ENCODE measurements around the gene CDH23.

The CDH23 gene

DNA sequence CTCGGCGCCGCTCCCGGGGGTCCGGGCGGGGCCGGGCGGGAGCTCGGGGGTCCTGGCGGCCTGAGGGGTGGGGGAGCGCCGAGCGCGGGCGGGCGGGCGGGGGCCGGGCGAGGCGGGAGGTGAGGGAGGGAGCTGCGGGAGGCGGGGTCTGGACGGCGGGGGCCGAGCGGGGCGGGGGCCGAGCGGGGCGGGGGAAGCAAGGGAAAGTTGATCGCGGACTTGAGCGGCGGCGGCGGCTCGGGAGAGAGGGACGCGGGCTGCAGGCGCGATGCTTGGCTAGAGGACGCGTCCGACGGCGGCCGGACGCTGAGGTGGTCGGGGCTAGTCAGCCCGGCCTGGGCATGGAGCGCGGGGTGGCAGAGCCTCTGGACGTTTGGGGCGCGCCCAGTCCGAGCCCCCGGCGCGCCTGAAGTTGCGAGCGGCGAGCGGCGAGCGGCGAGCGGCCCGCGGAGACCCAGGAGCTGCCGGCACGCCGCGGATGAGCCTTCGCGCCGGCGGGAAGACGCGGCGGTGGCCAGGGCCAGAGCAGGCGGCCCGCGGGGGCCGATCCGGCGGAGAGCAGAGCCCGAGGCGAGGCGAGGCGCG lies at the start of gene CDH23:
Gene CDH23 (plus strand): TSS at position 210 of the 585 bp plus-strand sequence. CDS start 42,912 bp downstream, outside the sequence.
- H3K9me3 ChIP-seq (ENCODE audit: control insufficient read depth, insufficient read depth, low read depth, low read length), result no peaks in the 10 kb centered on the region
- H3K27me3 ChIP-seq (ENCODE audit: control insufficient read depth, insufficient read depth, low read length), result peaks cover 72% of the 10 kb centered on the region
- peak within 1 kb of the TSS; percentile 51 for H3K9ac ChIP-seq (ENCODE audit: low read length)
- H3K4me3 ChIP-seq (ENCODE audit: low read depth, low read length), result peak within 1 kb of the TSS; percentile 76
- peaks cover 23% of the 10 kb centered on the region for H3K4me1 ChIP-seq (ENCODE audit: control insufficient read depth, insufficient read depth, low read length)
- H3K36me3 ChIP-seq (ENCODE audit: control insufficient read depth, insufficient read depth, low read length), result no peaks in the 10 kb centered on the region
- H3K27ac ChIP-seq (ENCODE audit: low read depth, low read length), result no peak within 1 kb of the TSS

DNA sequence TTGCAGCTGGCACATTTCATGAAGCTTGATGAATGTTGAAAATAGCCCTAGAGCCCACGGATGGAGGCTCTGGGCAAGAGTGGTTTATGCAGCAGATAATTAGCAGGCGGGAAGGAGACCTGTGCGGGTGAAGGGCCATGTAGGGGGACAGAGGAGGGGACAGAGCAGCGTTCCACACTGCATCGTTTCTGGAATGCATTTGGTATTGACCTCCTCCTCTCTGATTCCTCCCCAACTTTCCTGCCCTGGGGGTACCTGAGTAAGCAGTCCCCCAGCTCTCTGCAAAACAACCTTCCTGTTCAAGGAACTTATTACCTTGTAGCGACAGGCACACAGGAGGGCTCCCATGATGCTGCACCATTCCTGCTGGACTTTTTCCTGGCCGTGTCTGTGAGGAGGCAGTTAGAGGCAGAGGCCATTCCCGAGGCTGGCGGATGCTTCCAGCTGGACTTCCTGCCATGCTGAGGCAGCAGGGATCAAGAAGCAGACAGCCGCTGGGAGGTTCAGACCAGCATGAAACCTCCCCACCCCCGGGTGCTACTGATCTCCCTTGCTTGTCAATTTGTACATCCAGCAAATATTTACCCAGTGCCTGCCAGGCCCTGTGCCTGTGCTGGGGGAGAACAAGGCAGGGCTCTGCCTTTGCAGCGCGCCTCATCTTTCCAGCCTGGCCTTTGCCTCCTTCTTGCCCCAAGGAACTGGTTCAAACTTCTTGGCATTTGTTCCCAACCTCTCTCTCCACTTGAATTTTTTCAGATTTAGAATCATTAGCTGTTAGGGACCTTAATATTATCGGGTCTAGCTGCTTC lies 48.9 kb upstream of the CDH23 start:
- H3K9me3 ChIP-seq (ENCODE audit: control insufficient read depth, insufficient read depth, low read depth, low read length), result no peaks in the 10 kb centered on the region
- H3K36me3 ChIP-seq (ENCODE audit: control insufficient read depth, insufficient read depth, low read length), result peaks cover 3% of the 10 kb centered on the region; the same call in 1 of the 2 replicates
- H3K27me3 ChIP-seq (ENCODE audit: control insufficient read depth, insufficient read depth, low read length), result no peaks in the 10 kb centered on the region
- H3K4me3 ChIP-seq (ENCODE audit: low read depth, low read length), result no peak overlapping the region
- H3K4me1 ChIP-seq (ENCODE audit: control insufficient read depth, insufficient read depth, low read length), result peaks cover 55% of the 10 kb centered on the region
- H3K27ac ChIP-seq (ENCODE audit: low read depth, low read length), result no peak overlapping the region
- no peak overlapping the region for H3K9ac ChIP-seq (ENCODE audit: low read length)

DNA sequence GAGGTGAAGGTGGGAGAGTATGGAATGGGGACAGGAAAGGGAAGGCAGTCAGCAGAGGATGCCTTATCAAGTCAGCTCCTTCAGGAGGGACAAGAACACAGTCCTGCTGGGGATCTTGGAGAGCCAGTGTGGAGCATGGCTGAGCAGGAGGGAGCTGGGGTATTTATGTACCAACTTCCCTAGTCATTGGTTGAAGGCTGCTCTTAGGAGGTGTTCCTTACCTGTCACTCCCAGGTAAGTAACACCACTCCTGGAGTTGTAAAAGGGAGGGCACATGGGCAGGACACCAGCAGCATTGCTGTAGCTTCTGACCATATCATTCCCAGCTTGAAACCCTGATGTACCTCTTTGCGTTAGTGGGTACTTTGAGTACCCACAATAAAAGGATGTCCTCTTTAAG lies 47.9 kb upstream of the CDH23 start:
- no peak overlapping the region for H3K27ac ChIP-seq (ENCODE audit: low read depth, low read length)
- no peaks in the 10 kb centered on the region for H3K9me3 ChIP-seq (ENCODE audit: control insufficient read depth, insufficient read depth, low read depth, low read length)
- H3K4me1 ChIP-seq (ENCODE audit: control insufficient read depth, insufficient read depth, low read length), result peaks cover 48% of the 10 kb centered on the region
- H3K27me3 ChIP-seq (ENCODE audit: control insufficient read depth, insufficient read depth, low read length), result no peaks in the 10 kb centered on the region
- H3K36me3 ChIP-seq (ENCODE audit: control insufficient read depth, insufficient read depth, low read length), result peaks cover 3% of the 10 kb centered on the region; the same call in 1 of the 2 replicates
- H3K4me3 ChIP-seq (ENCODE audit: low read depth, low read length), result no peak overlapping the region
- no peak overlapping the region for H3K9ac ChIP-seq (ENCODE audit: low read length)

DNA sequence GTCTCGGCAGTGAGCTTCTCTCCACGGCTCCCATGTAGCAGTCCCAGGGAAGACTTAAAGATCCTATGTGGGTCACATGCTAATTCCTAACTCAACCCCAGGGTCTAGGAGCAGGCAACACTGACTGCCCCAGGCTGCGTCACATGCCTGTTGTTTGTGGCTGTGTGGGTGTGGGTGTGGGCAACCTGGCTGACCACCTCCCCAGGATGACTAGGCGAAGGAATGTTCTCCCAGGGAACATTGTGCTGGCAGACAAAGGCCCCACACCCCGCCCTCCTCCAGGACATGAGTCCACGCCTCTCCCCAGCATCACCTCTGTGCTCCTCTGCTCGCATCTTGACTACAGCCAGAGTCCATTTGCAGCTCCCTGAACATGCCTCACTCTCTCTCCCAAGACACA lies 47.3 kb upstream of the CDH23 start:
- Histone ChIP-seq H3K27ac (ENCODE audit: low read depth, low read length) (no peak overlapping the region), H3K36me3 (ENCODE audit: control insufficient read depth, insufficient read depth, low read length) (peaks cover 3% of the 10 kb centered on the region; the same call in 1 of the 2 replicates), H3K9me3 (ENCODE audit: control insufficient read depth, insufficient read depth, low read depth, low read length) (no peaks in the 10 kb centered on the region), H3K4me1 (ENCODE audit: control insufficient read depth, insufficient read depth, low read length) (peaks cover 42% of the 10 kb centered on the region), H3K4me3 (ENCODE audit: low read depth, low read length) (no peak overlapping the region), H3K27me3 (ENCODE audit: control insufficient read depth, insufficient read depth, low read length) (no peaks in the 10 kb centered on the region), H3K9ac (ENCODE audit: low read length) (peak overlapping the region; percentile 3)

DNA sequence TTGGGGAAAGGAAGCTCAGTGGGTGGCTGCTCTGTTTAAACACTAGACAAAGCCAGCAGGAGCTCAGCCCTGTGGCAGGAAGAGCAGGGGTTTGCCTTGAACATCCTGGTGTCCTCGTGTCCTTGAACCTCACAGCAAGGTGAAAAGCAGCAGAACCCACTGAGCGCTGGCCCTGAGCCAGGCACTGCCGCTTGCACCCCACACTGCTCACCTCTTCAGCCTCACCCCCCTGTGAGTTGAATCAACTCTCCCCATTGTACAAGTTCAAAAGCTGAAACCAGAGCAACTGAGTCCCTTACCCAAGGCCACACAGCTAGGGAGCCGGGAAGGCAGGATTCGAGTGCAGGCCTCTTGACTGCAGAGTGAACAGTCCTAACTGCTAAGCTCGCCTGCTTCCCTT lies 45.6 kb upstream of the CDH23 start:
- H3K4me3 ChIP-seq (ENCODE audit: low read depth, low read length), result no peak overlapping the region
- H3K27me3 ChIP-seq (ENCODE audit: control insufficient read depth, insufficient read depth, low read length), result no peaks in the 10 kb centered on the region
- no peak overlapping the region for H3K9ac ChIP-seq (ENCODE audit: low read length)
- no peaks in the 10 kb centered on the region for H3K9me3 ChIP-seq (ENCODE audit: control insufficient read depth, insufficient read depth, low read depth, low read length)
- H3K36me3 ChIP-seq (ENCODE audit: control insufficient read depth, insufficient read depth, low read length), result peaks cover 10% of the 10 kb centered on the region
- H3K4me1 ChIP-seq (ENCODE audit: control insufficient read depth, insufficient read depth, low read length), result peaks cover 26% of the 10 kb centered on the region
- no peak overlapping the region for H3K27ac ChIP-seq (ENCODE audit: low read depth, low read length)

DNA sequence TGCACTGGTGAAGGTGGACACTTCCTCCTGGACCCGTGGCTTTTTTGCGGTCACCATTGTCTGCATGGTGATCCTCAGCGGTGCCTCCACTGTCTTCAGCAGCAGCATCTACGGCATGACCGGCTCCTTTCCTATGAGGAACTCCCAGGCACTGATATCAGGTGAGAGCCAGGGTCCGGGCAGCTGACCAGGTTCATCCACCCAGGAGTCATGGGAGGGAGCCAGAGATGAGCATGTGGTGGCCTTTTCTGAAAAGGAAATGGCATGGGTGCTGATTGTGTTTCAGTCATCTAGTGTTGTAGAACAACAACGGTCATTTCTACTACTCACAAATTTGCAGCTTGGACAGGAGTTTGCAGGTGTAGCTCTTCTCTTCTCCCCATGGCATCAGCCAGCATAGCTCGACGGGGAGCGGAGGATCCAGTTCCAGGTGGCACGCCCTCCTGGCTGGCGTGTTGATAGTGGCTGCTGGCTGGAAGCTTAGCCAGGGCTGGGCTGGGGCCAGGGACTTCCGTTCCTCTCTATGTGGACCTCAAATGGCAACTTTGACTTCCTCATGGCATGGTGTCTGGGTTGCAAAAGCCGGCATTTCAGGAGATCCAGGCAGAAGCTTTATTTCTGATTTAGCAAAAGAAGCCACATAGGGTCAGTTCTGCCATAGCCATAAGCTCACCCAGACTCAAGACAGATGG lies 44.9 kb upstream of the CDH23 start:
- Histone ChIP-seq H3K27me3 (ENCODE audit: control insufficient read depth, insufficient read depth, low read length) (no peaks in the 10 kb centered on the region), H3K9ac (ENCODE audit: low read length) (no peak overlapping the region), H3K9me3 (ENCODE audit: control insufficient read depth, insufficient read depth, low read depth, low read length) (no peaks in the 10 kb centered on the region), H3K27ac (ENCODE audit: low read depth, low read length) (no peak overlapping the region), H3K4me1 (ENCODE audit: control insufficient read depth, insufficient read depth, low read length) (peaks cover 26% of the 10 kb centered on the region), H3K4me3 (ENCODE audit: low read depth, low read length) (no peak overlapping the region), H3K36me3 (ENCODE audit: control insufficient read depth, insufficient read depth, low read length) (peaks cover 14% of the 10 kb centered on the region)

DNA sequence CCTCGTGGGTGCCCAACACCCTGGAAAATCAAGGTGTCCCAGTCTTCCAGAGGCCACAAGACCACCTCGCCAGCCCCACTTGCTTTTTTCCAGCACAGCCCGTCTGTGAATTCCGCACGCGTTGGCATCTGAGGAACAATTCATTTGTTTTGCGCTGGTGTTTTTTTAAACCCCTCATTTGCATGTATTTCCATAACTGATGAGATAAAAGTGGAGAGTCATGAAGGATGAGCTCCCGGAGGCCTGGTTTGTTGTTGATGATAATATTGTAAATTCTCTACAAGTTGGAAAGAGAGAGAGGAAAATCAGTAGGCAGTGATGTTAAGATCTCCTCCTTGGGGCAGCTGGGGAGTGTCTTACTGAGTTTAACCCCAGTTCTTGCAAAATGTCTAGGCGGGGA lies 43.1 kb upstream of the CDH23 start:
- Histone ChIP-seq H3K9ac (ENCODE audit: low read length) (no peak overlapping the region), H3K36me3 (ENCODE audit: control insufficient read depth, insufficient read depth, low read length) (peaks cover 18% of the 10 kb centered on the region), H3K27me3 (ENCODE audit: control insufficient read depth, insufficient read depth, low read length) (no peaks in the 10 kb centered on the region), H3K4me3 (ENCODE audit: low read depth, low read length) (no peak overlapping the region), H3K27ac (ENCODE audit: low read depth, low read length) (no peak overlapping the region), H3K9me3 (ENCODE audit: control insufficient read depth, insufficient read depth, low read depth, low read length) (no peaks in the 10 kb centered on the region), H3K4me1 (ENCODE audit: control insufficient read depth, insufficient read depth, low read length) (peaks cover 13% of the 10 kb centered on the region)

DNA sequence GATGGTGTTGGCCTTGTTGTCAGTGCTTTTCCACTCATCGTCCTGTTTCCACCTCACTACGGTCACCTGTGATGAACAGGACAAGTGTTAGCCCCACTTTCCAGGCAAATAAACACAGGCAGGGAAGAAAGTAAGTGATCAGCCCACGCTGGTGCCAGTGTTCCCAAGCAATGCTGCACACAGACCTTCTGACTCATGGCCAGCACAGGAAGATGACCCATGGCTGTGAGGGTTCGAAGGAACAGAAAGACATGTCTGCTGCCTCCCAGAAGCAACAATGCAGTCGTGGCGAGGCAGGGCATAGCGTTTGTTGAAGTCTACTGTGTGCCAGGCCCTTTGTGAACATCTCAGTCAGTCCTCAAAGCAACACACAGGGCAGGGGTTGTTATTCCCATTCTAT lies 41.9 kb upstream of the CDH23 start:
- Histone ChIP-seq H3K36me3 (ENCODE audit: control insufficient read depth, insufficient read depth, low read length) (peaks cover 18% of the 10 kb centered on the region), H3K9ac (ENCODE audit: low read length) (no peak overlapping the region), H3K27ac (ENCODE audit: low read depth, low read length) (no peak overlapping the region), H3K9me3 (ENCODE audit: control insufficient read depth, insufficient read depth, low read depth, low read length) (no peaks in the 10 kb centered on the region), H3K4me3 (ENCODE audit: low read depth, low read length) (no peak overlapping the region), H3K4me1 (ENCODE audit: control insufficient read depth, insufficient read depth, low read length) (peaks cover 2% of the 10 kb centered on the region; the same call in 1 of the 2 replicates), H3K27me3 (ENCODE audit: control insufficient read depth, insufficient read depth, low read length) (no peaks in the 10 kb centered on the region)

DNA sequence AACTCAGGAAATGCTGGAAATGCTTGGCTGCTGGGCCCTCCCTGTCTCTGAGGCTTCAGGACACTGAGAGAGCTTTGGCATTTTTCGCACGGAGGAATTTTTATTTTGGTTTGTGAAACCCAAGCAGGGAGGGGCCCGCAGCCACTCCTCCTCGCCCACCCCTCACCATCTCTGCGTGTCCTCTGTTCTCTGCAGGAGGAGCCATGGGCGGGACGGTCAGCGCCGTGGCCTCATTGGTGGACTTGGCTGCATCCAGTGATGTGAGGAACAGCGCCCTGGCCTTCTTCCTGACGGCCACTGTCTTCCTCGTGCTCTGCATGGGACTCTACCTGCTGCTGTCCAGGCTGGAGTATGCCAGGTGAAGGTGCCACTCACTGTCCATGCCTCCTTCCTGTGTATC lies 40.8 kb upstream of the CDH23 start:
- no peaks in the 10 kb centered on the region; the same call in 1 of the 2 replicates for H3K4me1 ChIP-seq (ENCODE audit: control insufficient read depth, insufficient read depth, low read length)
- no peak overlapping the region for H3K27ac ChIP-seq (ENCODE audit: low read depth, low read length)
- H3K9me3 ChIP-seq (ENCODE audit: control insufficient read depth, insufficient read depth, low read depth, low read length), result no peaks in the 10 kb centered on the region
- no peak overlapping the region for H3K9ac ChIP-seq (ENCODE audit: low read length)
- H3K4me3 ChIP-seq (ENCODE audit: low read depth, low read length), result no peak overlapping the region
- peaks cover 18% of the 10 kb centered on the region for H3K36me3 ChIP-seq (ENCODE audit: control insufficient read depth, insufficient read depth, low read length)
- H3K27me3 ChIP-seq (ENCODE audit: control insufficient read depth, insufficient read depth, low read length), result no peaks in the 10 kb centered on the region

DNA sequence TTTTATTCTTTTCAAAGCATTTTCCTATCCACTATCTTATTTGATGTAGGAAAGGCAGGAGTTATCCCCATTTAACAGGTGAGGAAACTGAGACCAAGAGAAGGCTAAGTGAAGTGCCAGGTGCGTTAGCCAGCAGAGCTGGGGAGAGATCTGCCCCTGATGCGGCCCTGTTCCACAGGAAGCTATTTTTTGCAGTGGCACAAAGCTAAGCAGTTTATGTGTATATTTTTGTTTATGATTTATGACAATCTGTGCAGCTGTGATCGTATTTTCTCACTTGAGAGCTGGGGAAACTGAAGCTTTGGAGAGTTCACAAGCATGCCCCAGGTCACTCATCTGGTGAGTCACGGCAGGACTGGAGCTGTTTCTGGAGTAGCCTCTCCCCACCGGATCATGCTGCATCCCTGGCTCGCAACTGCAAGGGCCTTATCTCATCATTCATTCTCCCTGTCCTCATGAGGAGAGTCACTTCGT lies 38.9 kb upstream of the CDH23 start:
- Histone ChIP-seq H3K4me1 (ENCODE audit: control insufficient read depth, insufficient read depth, low read length) (no peaks in the 10 kb centered on the region; the same call in 1 of the 2 replicates), H3K27me3 (ENCODE audit: control insufficient read depth, insufficient read depth, low read length) (no peaks in the 10 kb centered on the region), H3K36me3 (ENCODE audit: control insufficient read depth, insufficient read depth, low read length) (peaks cover 25% of the 10 kb centered on the region)

DNA sequence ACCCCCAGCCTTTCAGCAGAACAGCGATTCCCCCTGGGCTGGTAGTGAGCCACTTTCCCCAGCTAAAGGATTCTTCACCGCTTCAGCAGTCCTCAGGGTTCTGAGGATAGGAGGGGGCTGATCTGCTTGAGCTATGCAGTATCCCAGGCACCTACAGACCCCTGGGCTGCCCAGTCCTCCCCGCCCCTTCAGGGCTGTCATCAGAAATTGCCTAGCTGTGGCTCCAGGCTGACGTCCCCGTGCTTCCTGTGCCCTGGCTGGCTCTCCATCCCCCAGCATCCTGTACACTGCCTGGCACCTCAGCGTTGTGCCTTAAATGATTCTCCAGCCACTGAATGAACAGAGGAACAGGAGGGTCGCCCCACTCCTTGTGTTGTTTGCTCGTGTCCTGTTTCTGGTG lies 38.4 kb upstream of the CDH23 start:
- no peak overlapping the region for H3K27ac ChIP-seq (ENCODE audit: low read depth, low read length)
- H3K36me3 ChIP-seq (ENCODE audit: control insufficient read depth, insufficient read depth, low read length), result peaks cover 26% of the 10 kb centered on the region
- no peaks in the 10 kb centered on the region; the same call in 1 of the 2 replicates for H3K4me1 ChIP-seq (ENCODE audit: control insufficient read depth, insufficient read depth, low read length)
- H3K4me3 ChIP-seq (ENCODE audit: low read depth, low read length), result no peak overlapping the region
- no peaks in the 10 kb centered on the region for H3K27me3 ChIP-seq (ENCODE audit: control insufficient read depth, insufficient read depth, low read length)
- no peak overlapping the region for H3K9ac ChIP-seq (ENCODE audit: low read length)
- H3K9me3 ChIP-seq (ENCODE audit: control insufficient read depth, insufficient read depth, low read depth, low read length), result no peaks in the 10 kb centered on the region

More for the DNA sequence above, 38.9 kb upstream of the CDH23 start:
- H3K27ac ChIP-seq (ENCODE audit: low read depth, low read length), result no peak overlapping the region
- H3K9me3 ChIP-seq (ENCODE audit: control insufficient read depth, insufficient read depth, low read depth, low read length), result no peaks in the 10 kb centered on the region
- H3K4me3 ChIP-seq (ENCODE audit: low read depth, low read length), result no peak overlapping the region
- no peak overlapping the region for H3K9ac ChIP-seq (ENCODE audit: low read length)
